Stromal cell of bone marrow (primary cell): Measurements from ENCODE around the gene NPHS2.
A peak's percentile ranks its signal among the peaks of the same experiment; 100 is the strongest.

Experiments
- DNase-seq: peaks from one replicate; pipeline ENCODE4 v3.0.0-alpha.2; 2012; ENCODE audit warnings: low read depth

The NPHS2 gene

GRCh38 chr1:179575497-179576314, at the start of gene NPHS2:
NPHS2 (minus strand) TSS chr1:179575948; CDS start chr1:179575864, 84 bp downstream.
- no peak for DNase-seq

GRCh38 chr1:179612361-179612760, 36.6 kb upstream of the NPHS2 start:
- no peak for DNase-seq

- DNase-seq: no peak
Observed at GRCh38 chr1:179601093-179601492, 25.3 kb upstream of the NPHS2 start.

GRCh38 chr1:179599623-179600249, 24.0 kb upstream of the NPHS2 start:
- DNase-seq: no peak

- no peak for DNase-seq
Observed at GRCh38 chr1:179598631-179599030, 22.9 kb upstream of the NPHS2 start.

- no peak for DNase-seq
Observed at GRCh38 chr1:179591592-179592580, 16.1 kb upstream of the NPHS2 start, which contains the start of gene TDRD5. TDRD5 (plus strand) TSS chr1:179591832; CDS start chr1:179592616, 784 bp downstream.

GRCh38 chr1:179591253-179591591, 15.5 kb upstream of the NPHS2 start:
- no peak for DNase-seq

GRCh38 chr1:179590671-179591070, 14.9 kb upstream of the NPHS2 start:
- DNase-seq: no peak

- DNase-seq: no peak
Observed at GRCh38 chr1:179589509-179589908, 13.8 kb upstream of the NPHS2 start.

- no peak for DNase-seq
Observed at GRCh38 chr1:179588425-179589024, 12.8 kb upstream of the NPHS2 start.

GRCh38 chr1:179587336-179587735, 11.6 kb upstream of the NPHS2 start:
- DNase-seq: no peak

- no peak for DNase-seq
Observed at GRCh38 chr1:179586107-179586823, 10.5 kb upstream of the NPHS2 start.

GRCh38 chr1:179583771-179584320, 8.1 kb upstream of the NPHS2 start:
- no peak for DNase-seq

- no peak for DNase-seq
Observed at GRCh38 chr1:179576509-179576908, 761 bp upstream of the NPHS2 start.

- no peak for DNase-seq
Observed at GRCh38 chr1:179558078-179558477, 17.7 kb downstream of the NPHS2 start.

- DNase-seq: no peak
Observed at GRCh38 chr1:179554427-179554826, 21.3 kb downstream of the NPHS2 start.

- DNase-seq: peak; percentile 24
Observed at GRCh38 chr1:179550746-179551682, 24.7 kb downstream of the NPHS2 start.

- DNase-seq: no peak
Observed at GRCh38 chr1:179549368-179549700, 26.4 kb downstream of the NPHS2 start.

- DNase-seq: no peak
Observed at GRCh38 chr1:179548666-179549367, 26.9 kb downstream of the NPHS2 start.
